ENCODE measurements around the gene TMC1. TPM values are rescaled to one million over a fixed set of nuclear protein-coding genes. Genes with fewer than 3 reads are reported as not detected.

Gene TMC1
- total and polyA plus RNA-seq, 2 of the 8 experiments (the other 6 are each of a cell fraction or from before 2014, with no cell fraction given) = 0.95 to 0.98 TPM

GRCh38 chr9:72656021-72656420 is 134.6 kb downstream of the TMC1 start (continued):
- no peak for TF ChIP-seq TBP (IDR thresholded peaks at IDR 0.05; ENCODE audit: low read depth, low read length)
- no peak for TF ChIP-seq JUN (IDR thresholded peaks at IDR 0.05; ENCODE audit: low read depth, low read length)
- TF ChIP-seq SIX5 (IDR thresholded peaks at IDR 0.05; ENCODE audit: low read depth, low read length) = no peak

All from H1 (cell line).